NB4 (cell line): Measurements from ENCODE around the gene TMEM30A.

Source experiments
- DNase-seq: peaks from one replicate; pipeline ENCODE4 v3.0.0; 2010; ENCODE audit warnings: low read depth
- H3K4me3 ChIP-seq: one replicate; pipeline ENCODE4 v1.5.1; 2011; ENCODE audit warnings: mild to moderate bottlenecking, low read depth, low read length, moderate library complexity
- MYC ChIP-seq: IDR thresholded peaks from 2 replicates; pipeline ENCODE4 v1.6.1; 2011; ENCODE audit warnings: low read depth, low read length
- POLR2A ChIP-seq: IDR thresholded peaks from 2 replicates; pipeline ENCODE4 v1.6.1; 2011; ENCODE audit warnings: mild to moderate bottlenecking; ENCODE audit not compliant: insufficient read length; ENCODE audit errors: extremely low read depth
- TF ChIP-seq, protein P1 (sequence below): IDR thresholded peaks from 2 replicates; pipeline ENCODE4 v1.6.1; 2011; ENCODE audit warnings: low read depth, low read length
- TF ChIP-seq, protein P2 (sequence below): IDR thresholded peaks from one replicate; pipeline ENCODE4 v1.5.1; 2012; ENCODE audit warnings: low read depth, low read length

The TMEM30A gene

DNA sequence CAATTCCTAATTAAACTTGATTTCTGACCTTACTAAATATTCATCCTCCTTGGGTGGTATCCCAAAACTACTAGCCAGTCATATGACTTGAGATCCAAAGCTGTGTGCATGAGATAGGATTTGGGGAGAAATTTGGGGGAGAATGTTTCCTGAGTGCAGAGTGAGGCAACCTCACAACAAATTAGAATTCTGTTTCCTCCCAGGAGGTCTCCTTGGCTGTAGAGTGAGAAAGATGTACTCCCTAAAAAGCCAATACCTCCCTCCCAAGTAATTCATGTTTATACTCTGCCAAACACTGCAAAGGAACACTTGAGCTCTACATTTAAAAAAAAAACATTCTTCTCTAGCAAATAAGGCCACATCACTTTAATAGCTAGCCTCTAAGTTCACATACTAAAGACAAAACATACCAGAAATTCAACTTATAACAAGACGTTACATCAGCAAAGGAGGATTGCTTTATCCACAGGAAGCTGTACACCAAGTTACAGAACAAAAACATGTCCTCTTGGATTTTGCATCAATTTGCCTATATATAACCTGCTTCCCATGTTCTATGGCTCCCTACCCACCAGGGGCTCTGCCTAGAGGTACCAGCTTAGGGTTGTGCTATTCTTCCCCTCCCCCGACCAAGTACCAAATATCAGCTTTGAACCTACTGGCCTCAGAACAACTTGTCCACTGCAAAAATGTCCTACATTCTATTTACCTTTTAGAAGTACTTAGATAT is 15.4 kb upstream of the TMEM30A start:
- TF ChIP-seq, protein P1, sequence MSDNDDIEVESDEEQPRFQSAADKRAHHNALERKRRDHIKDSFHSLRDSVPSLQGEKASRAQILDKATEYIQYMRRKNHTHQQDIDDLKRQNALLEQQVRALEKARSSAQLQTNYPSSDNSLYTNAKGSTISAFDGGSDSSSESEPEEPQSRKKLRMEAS = no peak
- DNase-seq = no peak
- no peak overlapping the region for H3K4me3 ChIP-seq

DNA sequence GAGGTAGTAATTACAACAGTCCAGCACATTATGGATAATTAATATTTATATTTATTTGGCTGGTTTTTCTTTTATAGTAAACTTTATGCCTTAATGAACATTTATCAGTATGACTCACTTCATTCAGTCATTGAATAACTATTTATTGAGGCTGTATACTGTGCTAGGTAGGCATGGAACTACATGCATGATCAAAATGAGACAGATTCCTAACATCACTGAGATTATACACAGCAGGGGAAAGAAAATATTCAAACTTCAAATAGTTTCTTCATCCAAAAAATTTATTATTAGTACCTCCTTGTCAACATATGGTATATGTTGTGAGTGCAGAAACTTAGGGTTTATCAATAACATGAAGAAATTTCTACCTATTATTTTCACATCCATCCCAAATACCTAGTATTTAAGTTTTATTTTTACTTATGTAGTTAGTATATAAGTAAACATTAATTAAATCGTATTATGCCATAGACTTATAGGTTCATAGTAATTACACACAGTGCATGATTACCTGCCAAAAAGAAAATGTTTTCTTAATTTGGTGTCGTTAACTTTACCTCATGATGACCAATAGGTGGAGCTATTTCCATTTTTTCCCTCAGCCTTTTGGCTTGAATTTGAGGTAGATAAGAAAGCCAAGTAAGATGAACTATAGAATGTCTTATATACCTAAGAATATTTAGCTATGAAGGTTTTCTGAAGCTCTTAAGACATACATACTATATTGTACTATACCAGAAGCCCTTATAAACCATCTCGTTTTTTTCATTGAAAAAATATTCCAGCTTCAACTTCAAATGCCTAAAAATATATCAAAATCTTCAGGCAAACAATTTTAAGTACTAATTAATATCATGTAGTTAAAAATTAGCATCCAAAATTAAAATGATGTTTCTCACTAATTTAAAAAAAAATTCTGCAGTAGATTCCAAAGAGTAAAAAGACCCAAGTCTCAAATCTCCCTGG is 12.5 kb upstream of the TMEM30A start:
- no peak overlapping the region for H3K4me3 ChIP-seq
- DNase-seq = peak; percentile 74
- TF ChIP-seq, protein P2, sequence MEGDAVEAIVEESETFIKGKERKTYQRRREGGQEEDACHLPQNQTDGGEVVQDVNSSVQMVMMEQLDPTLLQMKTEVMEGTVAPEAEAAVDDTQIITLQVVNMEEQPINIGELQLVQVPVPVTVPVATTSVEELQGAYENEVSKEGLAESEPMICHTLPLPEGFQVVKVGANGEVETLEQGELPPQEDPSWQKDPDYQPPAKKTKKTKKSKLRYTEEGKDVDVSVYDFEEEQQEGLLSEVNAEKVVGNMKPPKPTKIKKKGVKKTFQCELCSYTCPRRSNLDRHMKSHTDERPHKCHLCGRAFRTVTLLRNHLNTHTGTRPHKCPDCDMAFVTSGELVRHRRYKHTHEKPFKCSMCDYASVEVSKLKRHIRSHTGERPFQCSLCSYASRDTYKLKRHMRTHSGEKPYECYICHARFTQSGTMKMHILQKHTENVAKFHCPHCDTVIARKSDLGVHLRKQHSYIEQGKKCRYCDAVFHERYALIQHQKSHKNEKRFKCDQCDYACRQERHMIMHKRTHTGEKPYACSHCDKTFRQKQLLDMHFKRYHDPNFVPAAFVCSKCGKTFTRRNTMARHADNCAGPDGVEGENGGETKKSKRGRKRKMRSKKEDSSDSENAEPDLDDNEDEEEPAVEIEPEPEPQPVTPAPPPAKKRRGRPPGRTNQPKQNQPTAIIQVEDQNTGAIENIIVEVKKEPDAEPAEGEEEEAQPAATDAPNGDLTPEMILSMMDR = peak; percentile 52
- TF ChIP-seq, protein P1 = no peak

DNA sequence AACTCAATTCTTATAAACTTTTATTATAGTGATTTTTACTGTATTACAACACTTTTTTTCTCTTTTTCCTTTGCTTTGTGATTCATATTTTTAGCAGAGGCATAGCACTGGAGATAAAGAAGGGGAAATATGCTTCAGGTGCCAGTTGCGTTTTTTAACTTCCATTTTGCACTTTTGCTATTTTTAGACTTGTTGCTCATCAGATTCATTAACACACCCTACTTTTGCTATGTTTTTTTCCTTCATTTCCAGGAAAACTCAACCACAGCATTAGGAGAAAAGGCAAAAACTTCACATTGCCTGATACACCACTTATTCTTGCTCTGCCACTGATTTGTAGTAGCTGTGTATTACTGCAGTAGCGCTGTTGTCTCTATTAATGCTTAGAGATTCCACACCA is 8.0 kb upstream of the TMEM30A start:
- TF ChIP-seq, protein P2 = no peak
- no peak for DNase-seq
- no peak overlapping the region for H3K4me3 ChIP-seq

DNA sequence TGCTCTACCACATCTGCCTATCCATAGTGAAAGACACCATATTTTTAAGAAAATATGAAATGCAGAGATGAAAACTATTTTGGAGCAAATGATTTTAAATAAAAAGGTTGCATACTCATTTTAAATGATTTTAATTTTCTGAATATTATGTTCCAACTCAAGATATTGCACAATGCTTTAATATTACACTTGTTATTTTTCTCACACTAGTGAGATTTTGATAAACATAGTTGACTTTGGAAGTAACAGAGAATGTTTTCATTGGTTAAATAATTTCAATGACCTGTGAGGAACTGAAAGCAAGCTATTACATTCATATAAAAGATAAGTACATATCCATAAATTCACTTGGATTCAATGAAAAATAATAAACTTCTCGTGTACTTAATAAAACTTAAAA is 7.2 kb upstream of the TMEM30A start:
- TF ChIP-seq MYC (no peak), POLR2A (no peak)
- TF ChIP-seq, protein P1 = no peak
- TF ChIP-seq, protein P2 = no peak
- DNase-seq = no peak

DNA sequence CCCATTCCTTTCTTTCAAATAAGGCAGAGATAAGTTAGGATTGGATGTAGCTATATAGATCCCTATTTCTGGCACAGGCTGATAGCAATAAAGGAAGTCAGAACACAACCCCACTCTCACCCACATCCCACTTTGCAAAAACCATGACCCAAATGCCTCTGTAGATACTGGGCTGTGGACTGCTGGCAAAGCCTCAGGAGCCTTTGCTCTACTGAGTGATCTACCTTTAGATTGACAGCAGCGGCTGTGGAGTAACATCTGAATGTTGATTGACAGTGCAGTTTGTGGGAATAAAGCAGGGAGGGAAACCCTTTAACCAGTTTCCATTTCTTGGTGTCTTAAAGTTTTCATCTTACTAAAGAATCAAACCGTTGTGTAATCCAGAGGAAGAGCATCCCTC is 6.7 kb upstream of the TMEM30A start:
- H3K4me3 ChIP-seq = no peak overlapping the region
- no peak for DNase-seq
- no peak for TF ChIP-seq MYC
- TF ChIP-seq, protein P2 = no peak
- TF ChIP-seq POLR2A = no peak
- TF ChIP-seq, protein P1 = no peak

More for the DNA sequence above, 7.2 kb upstream of the TMEM30A start:
- H3K4me3 ChIP-seq = no peak overlapping the region

DNA sequence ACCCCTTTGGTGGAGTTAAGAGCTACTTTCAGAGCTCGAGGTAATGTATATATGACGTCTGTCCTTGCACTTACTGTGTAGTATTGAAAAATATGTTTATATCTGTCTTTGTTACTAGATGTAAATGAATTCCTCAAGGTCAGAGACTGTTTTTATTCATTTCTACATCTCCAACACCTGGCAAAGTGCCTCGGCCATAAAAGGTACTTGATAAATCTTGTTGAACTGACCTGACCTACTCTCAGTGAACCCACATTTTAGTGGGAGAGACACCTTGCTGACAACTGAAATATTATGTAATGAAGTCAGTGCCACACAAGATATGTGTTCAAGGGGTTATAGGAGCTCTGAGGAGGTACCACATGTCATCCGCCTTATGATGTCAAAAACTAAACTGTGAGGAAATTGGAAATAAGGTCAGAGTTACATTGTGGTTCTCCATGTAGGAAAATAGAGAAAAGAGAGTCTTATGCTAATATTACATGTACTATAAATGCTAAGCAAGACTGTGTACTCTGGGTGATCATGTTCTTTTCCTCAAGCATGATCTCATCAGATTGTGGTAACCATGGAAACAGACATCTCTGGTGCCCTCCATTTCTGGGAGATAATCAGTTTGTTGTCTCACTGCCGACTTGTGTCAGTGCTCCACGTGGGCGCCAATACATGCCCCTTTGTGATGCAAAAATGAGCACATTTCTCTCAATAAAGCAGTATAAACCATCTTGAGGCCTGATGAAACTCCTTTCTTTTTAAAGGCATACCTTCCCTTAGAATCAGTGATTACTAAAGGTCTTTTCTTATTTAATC is 5.7 kb upstream of the TMEM30A start:
- no peak for TF ChIP-seq POLR2A
- TF ChIP-seq MYC = no peak
- TF ChIP-seq, protein P2 = no peak
- TF ChIP-seq, protein P1 = no peak
- DNase-seq = no peak
- H3K4me3 ChIP-seq = no peak overlapping the region
